Panc1 (cell line): Measurements from ENCODE around the gene BLTP3B.

ENCODE experiments used
- POLR2AphosphoS5 ChIP-seq: IDR thresholded peaks from 2 replicates; pipeline ENCODE4 v1.6.1; 2012; ENCODE audit warnings: mild to moderate bottlenecking, low read depth, low read length, moderate library complexity
- TF ChIP-seq, protein P1 (sequence below): fragments of 450-650 bp; IDR thresholded peaks from 2 replicates; pipeline ENCODE4 v1.5.1; 2017; ENCODE audit warnings: mild to moderate bottlenecking

DNA sequence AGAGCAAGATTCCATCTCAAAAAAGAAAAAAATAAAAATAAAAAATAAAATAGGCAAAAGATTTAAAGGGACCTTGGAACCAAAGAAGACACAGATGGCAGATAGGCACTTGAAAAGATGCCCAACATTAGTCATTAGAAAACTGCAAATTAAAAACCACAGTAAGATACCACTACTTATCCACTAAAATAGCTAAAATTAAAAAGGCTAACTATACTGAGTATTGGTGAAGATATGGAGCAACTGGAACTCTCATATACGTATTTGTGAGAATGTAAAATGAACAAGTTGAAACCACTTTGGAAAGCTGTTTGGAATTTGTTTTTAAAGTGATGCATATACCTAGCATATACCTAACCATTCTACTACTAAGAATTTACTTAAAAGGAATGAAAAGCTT, 22.3 kb downstream of the BLTP3B start:
- TF ChIP-seq, protein P1, sequence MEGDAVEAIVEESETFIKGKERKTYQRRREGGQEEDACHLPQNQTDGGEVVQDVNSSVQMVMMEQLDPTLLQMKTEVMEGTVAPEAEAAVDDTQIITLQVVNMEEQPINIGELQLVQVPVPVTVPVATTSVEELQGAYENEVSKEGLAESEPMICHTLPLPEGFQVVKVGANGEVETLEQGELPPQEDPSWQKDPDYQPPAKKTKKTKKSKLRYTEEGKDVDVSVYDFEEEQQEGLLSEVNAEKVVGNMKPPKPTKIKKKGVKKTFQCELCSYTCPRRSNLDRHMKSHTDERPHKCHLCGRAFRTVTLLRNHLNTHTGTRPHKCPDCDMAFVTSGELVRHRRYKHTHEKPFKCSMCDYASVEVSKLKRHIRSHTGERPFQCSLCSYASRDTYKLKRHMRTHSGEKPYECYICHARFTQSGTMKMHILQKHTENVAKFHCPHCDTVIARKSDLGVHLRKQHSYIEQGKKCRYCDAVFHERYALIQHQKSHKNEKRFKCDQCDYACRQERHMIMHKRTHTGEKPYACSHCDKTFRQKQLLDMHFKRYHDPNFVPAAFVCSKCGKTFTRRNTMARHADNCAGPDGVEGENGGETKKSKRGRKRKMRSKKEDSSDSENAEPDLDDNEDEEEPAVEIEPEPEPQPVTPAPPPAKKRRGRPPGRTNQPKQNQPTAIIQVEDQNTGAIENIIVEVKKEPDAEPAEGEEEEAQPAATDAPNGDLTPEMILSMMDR: no peak
- no peak for TF ChIP-seq POLR2AphosphoS5
